Cardiac septum (tissue), 1 donor: ENCODE data around the gene METAP2. TPM values are rescaled to one million over a fixed set of nuclear protein-coding genes. Genes with fewer than 3 reads are reported as not detected.
"Not testable (repeated sequence)": the region's sequence is repeated elsewhere in the genome, so short reads cannot be mapped to it uniquely, and the experiment has no call there.

Source experiments
- DNase-seq: peaks from one replicate; pipeline ENCODE4 v3.0.0-alpha.2; 2020; ENCODE audit warnings: low spot score
- intact Hi-C: fragments of 100-400 bp; cut with DNase I; formaldehyde crosslinking; loops from one replicate; pipeline ENCODE4 v1.14.0; 2022
- long read RNA-seq: library from polyadenylated mRNA; unstranded; transcript quantifications from one replicate; pipeline ENCODE4 v2.0.0, GENCODE V29; 2021
- total RNA-seq: library from RNA; stranded (reverse); fragmentation: NEBNext Ultra II Directional; extraction: Animal tissue kit (Norgen Biotek cat#: 25700); gene quantifications from one replicate; pipeline ENCODE4 v1.2.1, GENCODE V29; 2021
- donor health status: DM: no; HTN: no; CAD: no.

METAP2 gene
- 63.5 TPM for total RNA-seq
- long read RNA-seq, transcript METAP2-210 (11 exons, 1,874 nt) = minor isoform, 19 of 91 reads
- long read RNA-seq, transcript METAP2-202 (11 exons, 3,601 nt) = major isoform, 58 of 91 reads
- long read RNA-seq, partial matches to known transcripts = 12 of 91 reads
- long read RNA-seq, other reads (novel, unspliced or antisense) = 2 of 91 reads

DNA sequence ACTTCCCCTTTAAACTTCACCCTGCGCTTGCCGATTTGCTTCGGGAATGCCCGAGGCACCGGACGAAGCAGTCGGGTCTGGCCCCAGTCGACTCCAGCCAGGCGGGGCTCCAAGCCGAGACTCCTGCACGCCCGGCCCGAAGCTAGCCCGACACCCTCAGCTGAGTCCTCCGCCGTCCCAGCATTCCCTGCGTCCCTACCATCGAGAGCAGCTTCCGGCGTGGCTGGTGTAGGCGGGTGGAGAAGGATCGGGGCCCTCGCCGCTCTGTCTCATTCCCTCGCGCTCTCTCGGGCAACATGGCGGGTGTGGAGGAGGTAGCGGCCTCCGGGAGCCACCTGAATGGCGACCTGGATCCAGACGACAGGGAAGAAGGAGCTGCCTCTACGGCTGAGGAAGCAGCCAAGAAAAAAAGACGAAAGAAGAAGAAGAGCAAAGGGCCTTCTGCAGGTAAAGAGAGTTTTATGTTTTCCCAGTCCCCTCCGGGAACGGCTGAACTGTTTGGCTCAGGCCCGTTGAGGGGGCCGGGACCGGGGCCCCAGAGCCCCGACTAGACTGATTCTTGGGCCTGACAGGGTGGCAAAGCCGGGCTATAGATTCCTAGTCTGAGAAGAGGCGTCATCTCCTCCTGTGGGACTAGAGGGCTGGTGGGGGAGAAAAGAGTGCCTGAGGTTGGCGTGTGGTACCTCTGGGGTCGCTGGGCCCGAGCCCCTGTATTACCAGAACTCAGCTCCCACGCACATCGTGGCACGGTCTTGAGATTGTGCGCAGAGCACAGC is at the start of gene METAP2:
Gene METAP2 (plus strand): TSS at position 269 of the 776 bp plus-strand sequence. CDS start 28 bp downstream, at position 297.
- DNase-seq = peak; percentile 98
- intact Hi-C loops = loop anchor here (1.0 to 5.0 kb wide), 3 partner anchors 89 to 257 kb away; partner anchors contain the start of genes FGD6 and VEZT

DNA sequence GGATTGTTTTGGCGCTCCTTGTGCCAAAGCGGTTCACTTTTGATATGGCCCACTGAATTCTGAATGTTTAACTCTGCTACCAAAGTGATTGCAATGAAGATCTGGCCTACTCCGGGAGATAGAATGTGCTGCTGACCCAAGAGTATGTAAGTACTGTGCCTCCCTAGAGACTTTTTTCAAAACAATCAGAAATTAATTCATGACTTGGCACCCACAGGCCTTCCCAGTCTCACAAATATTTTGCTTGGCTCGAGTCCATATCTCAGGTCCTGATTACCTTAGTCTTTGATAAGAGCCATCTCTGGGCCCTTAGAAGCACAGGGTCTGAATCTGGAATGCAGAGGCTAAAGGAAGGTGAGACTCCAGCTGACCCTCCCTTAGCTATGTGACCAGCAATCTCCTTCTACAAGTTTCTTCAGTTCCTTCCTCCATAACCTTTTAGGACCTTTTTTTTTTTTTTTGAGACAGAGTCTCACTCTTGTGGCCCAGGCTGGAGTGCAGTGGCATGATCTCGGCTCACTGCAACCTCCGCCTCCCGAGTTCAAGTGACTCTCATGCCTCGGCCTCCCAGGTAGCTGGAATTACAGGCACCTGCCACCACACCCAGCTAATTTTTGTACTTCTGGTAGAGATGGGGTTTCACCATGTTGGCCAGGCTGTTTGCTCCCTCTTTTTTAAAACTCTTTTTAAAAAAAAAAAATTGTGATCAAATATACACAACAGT is 49.5 kb upstream of the METAP2 start:
- DNase-seq = no peak
- intact Hi-C loops = no loop called here

DNA sequence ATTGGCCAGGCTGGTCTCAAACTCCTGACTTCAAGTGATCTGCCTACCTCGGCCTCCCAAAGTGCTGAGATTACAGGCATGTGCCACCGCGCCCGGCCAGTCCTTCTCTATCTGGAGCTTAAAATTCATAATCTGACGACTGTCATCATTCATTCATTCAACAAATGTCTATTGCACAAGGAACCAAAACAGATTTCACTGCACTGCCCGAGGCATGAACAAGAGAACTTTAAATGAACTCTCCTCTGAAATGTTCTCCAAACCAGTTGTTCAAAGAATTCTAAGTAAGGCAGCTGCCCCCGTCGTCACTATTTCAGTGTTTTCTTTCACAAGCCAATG is 44.8 kb upstream of the METAP2 start:
- intact Hi-C loops = no loop called here
- no peak for DNase-seq

DNA sequence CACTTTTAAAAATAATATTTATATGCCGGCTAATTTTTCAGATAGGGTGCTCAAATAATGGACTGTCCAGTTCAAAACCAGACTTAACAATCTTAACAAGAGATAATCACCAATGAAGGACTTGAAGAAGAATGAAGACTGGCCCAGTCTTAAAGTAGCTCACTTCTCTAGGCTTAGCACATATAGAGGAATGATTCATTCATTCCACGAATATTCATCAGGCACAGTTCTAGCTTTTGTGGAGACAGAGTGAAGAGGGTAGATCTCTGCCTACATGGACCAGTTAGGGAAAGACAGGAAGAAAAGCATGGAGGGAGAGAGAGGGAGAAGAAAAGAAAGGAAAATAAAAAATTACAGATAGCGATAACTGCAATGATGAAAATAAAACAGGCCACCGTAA is 42.8 kb upstream of the METAP2 start:
- no peak for DNase-seq
- intact Hi-C loops = no loop called here

DNA sequence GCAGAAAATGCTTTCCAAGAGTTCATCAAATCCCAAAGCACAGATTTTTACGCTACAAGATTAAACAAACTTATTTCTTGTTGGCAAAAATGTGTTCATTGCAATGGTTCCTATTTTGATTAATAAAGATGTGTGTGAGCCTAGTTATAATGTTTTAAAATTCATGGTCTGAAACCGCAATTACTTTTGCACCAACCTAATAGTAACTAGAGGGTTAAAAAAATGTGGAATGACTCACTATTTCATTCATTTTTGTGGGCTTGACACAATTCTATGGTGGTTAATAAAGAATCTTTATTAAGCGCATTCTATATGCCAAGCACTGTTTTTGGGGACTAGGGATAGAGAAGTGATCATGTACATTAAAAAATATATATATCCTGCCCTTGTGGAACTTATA is 38.6 kb upstream of the METAP2 start:
- intact Hi-C loops = no loop called here
- no peak for DNase-seq

DNA sequence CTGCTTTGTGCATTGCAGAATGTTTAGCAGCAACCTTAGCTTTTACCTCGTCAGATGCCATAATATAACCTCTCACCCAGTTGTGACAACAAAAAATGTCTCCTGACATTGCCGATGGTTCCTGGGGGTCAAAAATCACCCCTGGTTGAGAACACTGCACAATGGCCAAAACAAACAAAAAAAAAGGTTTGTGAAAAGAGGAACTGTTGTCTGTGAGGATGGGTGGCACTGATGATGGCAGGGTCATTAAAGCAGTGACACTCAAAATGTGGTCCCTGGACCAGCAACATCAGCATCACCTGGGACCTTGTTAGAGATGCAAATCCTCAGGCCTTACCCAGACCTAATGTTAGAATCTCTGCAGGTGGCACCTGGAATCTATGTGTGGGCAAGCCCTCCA is 36.4 kb upstream of the METAP2 start:
- intact Hi-C loops = no loop called here
- no peak for DNase-seq

DNA sequence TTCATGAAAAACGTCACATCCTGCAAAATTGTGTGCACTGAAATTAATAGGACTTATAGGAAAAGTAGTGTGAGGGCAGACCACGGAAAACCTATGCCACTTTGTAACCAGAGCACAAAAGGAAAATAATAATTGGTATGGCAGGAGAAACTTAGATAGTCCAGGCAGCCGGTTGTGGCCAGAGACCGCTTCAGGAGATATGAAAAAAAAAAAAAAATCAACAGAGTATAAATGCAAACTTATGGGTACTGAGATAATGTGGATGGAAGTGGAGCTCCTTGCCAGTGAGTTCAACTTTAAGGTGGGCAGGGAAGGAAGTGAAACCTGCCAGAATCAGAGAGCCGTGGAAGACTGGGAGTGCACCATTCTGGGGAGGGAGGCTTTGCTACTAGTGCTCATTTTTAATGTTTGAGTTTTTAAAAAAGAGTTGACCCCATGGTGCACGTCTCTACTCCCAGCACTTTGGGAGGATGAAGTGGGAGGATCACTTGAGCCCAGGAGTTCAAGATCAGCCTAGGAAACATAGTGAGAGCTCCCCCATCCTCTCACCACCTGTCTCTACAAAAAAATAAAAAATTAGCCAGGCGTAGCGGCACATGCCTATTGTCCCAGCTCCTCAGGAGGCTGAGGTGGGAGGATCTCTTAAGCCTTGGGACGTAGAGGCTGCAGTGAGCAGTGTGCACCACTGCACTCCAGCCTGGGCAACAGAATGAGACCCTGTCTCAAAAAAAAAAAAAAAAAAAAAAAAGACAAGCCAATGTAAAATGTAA is 34.3 kb upstream of the METAP2 start:
- intact Hi-C loops = no loop called here
- no peak for DNase-seq

DNA sequence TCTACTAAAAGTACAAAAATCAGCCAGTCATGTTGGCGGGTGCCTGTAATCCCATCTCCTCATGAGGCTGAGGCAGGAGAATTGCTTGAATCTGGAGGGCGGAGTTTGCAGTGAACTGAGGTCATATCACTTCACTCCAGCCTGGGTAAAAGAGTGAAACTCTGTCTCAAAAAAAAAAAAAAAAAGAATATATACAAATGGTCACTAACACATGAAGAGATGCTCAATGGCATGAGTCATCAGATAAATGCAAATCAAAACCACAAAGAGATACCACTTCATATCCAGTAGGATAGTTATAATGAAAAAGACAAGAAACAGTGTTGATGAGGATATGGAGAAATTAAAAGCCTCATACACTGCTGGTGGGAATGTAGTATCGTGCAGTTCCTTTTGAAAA is 33.6 kb upstream of the METAP2 start:
- intact Hi-C loops = no loop called here
- no peak for DNase-seq

DNA sequence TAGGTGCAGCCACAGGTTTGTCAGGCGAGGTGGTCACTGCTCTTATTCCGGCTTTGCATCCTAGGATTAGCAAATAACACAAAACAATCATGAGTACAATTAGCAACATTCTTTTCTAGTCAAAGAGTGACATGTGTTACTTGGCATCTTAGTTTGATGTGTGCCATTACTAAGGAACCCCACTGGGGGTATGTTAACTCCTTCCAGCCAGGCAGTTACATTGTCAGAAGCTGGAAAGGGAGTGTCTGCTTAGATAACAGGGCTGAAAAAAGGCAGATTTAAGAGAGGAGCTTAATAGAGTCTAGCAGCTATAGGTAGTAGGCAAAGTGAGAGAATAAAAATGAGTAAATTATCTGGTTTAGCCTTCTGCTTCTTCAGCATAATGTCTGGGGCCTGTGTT is 30.5 kb upstream of the METAP2 start:
- DNase-seq = no peak
- intact Hi-C loops = no loop called here

DNA sequence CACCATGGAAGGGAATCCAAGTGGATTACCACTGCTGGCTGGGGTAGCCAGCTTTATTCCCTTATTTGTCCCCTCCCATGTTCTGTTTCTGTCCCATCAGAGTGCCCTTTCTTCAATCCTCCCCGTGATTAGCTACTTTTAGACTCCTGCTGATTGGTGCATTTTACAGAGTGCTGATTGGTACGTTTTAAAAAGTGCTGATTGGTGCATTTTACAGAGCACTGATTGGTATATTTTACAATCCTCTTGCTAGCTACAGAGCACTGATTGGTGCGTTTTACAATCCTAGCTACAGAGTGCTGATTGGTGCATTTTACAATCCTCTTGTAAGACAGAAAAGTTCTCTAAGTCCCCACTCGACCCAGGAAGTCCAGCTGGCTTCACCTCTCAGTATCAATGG is 28.9 kb upstream of the METAP2 start:
- intact Hi-C loops, DNase-seq: not testable (repeated sequence)

DNA sequence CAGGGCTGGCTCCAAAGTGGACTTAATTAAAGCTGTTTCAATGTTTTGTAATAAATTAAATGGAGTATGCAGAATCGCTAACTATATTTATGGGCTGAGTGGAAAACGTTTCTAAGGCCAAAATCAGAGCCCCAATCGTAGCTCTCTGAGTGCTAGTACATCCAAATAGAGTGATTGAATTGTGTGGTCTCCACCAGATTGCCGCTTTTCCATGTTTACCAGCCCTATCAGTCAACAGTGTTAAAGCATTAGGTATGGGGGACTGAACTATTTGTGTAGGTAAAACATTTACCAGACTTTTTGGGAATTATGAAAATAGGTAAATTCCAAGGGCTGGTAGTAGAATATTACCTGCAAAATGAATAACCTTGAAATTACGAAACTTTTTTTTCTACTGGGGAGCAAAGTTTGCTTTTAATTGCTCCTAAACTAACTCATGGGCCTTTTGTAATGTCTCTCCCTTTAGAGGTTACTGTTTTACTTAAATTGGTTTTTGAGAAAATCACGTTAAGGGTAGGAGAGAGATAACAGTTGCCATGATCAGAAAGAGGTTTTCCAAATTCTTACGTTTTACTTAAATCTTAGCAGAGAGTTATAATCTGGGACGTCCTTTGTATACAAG is 28.0 kb upstream of the METAP2 start:
- intact Hi-C loops = no loop called here
- no peak for DNase-seq

DNA sequence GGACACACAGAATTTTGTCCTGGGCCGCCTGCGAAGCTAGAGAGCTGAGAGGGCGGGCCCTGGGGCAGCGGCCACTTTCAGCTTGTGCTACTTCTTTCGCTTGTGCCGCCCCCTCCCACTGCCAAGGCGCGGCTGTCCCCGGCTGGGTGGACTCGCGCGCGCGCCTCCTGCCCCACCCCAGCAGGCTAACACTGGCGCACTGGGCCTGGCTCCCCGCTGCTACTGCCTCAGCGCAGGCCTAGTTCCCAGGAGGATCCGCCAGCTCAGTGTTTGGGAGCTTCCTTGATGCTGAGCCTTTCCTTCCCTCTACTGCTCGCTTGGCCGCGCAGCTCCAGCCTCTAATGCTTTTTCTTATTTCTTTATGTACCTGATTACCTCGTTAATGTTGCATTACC is 27.4 kb upstream of the METAP2 start:
- no peak for DNase-seq
- intact Hi-C loops = no loop called here

DNA sequence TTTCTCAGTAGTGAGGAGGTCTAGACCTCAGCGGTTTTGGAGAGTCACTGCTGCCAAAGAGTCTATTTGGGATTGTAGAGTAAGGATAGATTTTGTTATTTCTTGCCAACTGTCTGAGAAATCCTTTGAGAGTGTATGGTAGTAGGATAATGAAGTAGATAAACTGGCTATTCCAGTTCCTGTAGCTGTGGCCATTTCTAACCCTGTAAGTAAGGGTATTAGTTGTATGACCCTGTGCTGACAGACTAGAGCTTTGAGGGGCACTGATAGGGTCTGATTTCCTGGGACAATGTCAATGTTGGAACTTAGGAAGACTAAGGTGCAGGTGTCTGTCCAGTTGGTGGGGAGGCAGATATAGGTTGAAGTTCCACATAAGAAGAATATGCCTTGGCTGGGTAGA is 24.3 kb upstream of the METAP2 start:
- DNase-seq, intact Hi-C loops: not testable (repeated sequence)

DNA sequence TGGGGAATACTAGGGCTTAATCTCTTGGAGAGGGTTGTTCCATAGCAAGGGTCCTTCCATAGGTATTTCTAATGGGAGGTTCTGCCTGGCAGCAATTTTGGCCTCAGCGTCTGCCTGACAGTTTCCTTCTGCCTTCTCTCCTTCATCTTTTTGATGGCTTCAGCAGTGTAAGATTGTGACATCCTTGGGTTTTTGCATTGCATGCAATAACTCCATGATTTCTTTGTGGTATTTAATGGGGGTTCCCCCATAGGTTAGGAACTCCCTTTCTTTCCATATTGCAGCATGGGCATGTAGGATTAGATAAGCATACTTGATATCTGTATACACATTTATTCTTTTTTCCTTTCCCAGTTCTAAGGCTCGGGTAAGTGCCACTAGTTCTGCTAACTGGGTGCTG is 21.5 kb upstream of the METAP2 start:
- intact Hi-C loops, DNase-seq: not testable (repeated sequence)

DNA sequence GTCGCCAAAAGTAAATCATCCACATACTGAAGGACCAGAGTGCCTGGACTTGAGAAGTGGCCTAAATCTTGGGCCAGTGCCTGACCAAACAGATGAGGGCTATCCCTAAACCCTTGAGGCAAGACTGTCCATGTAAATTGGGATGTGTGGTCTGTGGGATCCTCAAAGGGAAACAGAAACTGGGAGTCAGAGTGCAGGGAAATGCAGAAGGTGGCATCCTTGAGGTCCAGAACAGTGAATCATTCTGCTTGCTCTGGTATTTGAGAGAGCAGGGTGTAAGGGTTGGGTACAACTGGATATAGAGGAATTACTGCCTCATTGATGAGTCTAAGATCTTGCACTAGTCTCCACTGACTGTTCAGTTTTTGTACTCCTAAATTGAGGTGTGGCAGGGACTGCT is 20.1 kb upstream of the METAP2 start:
- intact Hi-C loops, DNase-seq: not testable (repeated sequence)

DNA sequence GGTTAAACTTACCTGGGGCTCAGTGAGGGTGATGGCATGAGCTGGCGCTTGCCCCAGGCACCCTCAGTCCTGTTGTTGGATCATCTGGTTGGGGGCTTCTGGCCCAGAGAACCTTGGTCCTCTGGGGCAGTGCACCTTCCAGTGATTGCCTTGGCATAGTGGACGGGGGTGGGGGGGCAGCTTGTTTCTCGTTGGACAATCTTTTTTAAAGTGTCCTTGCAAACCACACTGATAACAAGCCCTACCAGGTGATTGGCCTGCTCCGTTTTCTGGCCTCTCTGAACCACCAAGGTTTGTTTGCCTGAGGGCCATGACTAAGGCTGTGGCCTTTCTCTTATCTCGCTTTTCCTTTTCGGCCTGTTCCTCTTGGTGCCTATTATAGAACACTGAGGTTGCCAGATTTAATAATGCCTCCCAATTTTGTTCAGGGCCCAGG is 19.2 kb upstream of the METAP2 start:
- intact Hi-C loops, DNase-seq: not testable (repeated sequence)

DNA sequence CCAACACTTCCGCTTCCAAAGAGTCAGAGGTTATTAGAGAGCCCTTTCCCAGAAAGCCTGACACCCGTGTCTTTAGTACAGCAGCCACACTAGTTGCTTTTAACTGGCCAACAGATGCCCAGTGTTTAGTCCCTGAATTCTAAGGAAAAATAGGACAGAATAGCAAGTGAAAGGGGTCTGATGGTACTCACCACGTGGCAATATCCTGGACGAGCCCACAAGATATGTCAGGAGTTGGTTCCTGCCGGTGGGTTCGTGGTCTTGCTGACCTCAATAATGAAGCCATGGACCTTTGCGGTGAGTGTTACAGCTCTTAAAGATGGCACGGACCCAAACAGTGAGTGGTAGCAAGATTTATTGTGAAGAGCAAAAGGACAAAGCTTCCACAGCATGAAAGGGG is 16.3 kb upstream of the METAP2 start:
- intact Hi-C loops, DNase-seq: not testable (repeated sequence)

DNA sequence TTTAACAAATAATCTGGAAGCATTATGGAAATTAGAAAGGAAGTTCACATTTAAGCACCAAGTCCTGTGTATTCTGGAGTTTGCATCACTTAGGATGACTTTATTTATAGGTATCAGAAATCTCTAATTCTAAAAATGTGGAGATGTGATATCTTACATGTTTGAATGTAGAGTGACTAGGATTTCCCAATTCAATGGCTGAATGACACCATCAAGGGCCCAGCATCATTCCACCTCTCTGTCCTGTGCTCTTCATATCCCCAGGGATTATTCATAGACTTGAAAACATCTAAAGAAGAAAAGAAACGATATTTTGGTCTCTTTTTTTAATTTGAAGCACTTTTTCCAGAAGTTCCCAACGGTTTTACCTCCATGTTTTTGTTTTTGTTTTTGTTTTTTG is 15.2 kb upstream of the METAP2 start:
- no peak for DNase-seq
- intact Hi-C loops = no loop called here

DNA sequence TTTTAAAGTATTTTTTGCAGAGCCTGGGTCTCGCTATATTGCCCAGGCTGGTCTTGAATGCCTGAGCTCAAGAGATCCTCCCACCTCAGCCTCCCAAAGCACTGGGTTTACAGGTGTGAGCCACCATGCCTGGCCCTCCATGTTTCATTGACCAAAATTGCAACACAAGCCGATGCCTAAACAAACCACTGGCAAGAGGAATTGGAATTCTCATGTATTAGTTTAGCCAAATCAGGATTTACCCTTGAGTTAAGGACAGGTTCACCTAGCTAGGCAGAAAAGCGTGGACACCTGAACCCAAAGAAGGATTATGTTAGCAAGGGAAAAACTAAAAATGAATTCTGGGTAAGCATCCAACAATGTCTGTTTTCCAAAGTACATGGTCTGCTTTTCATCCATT is 14.6 kb upstream of the METAP2 start:
- intact Hi-C loops = no loop called here
- no peak for DNase-seq

DNA sequence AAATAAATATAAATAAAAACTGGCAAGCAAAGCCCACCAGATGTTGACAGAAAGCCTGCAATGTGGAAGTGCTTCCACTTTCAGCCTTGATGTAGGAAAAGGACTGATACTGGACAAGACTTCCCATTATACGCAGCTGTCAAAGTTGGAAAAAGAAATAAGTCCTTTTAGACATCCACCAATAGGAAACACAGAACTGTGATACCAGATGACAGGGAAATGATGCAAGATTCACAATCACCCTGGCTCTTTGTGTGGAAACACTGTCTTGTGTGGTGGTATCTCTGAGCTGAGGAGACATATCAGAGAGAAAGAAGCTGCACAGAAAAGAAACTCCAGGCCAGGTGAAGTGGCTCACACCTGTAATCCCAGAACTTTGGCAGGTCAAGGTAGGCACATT is 13.8 kb upstream of the METAP2 start:
- DNase-seq = no peak
- intact Hi-C loops = no loop called here
